ENCODE measurements around the gene SCFD2.

SCFD2 gene

DNA sequence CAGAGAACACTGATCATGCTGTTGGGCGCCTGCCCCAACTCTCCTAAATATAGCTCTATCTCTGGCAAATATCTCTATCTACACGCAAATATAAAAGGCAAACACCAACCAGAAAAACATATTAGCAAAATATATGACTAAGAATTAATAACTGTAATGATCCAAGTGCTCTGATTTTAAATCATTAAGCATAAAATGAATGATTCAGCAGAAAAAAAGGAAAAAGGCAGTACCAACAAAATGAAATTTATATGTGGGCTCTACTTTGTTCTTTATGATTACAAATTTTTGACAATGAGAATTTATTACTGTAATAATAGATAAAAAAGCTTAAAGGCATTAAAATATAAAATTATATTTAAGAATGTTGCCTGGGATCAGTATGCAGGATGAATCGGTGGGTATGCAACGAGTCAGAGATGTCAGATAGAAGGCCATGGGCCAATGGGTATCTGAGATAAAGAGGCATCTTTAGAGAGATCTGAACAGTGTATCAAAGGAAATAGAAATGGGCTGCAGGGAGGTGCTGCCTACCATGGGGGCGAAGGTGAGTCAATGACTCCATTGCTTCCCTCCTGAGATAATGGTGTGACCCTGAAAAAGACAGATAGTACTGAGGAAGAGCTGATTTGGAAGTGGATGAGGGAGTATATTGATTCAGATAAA, 234.8 kb downstream of the SCFD2 start:
- no peaks in the 10 kb centered on the region for H3K27me3 ChIP-seq (replicated peaks; ENCODE audit: control insufficient read depth, insufficient read depth, low read length)
- TF ChIP-seq, protein P1, sequence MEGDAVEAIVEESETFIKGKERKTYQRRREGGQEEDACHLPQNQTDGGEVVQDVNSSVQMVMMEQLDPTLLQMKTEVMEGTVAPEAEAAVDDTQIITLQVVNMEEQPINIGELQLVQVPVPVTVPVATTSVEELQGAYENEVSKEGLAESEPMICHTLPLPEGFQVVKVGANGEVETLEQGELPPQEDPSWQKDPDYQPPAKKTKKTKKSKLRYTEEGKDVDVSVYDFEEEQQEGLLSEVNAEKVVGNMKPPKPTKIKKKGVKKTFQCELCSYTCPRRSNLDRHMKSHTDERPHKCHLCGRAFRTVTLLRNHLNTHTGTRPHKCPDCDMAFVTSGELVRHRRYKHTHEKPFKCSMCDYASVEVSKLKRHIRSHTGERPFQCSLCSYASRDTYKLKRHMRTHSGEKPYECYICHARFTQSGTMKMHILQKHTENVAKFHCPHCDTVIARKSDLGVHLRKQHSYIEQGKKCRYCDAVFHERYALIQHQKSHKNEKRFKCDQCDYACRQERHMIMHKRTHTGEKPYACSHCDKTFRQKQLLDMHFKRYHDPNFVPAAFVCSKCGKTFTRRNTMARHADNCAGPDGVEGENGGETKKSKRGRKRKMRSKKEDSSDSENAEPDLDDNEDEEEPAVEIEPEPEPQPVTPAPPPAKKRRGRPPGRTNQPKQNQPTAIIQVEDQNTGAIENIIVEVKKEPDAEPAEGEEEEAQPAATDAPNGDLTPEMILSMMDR (IDR thresholded peaks at IDR 0.05; ENCODE audit: insufficient read depth, low read length, poor library complexity, severe bottlenecking): no peak
- H3K36me3 ChIP-seq (ENCODE audit: control insufficient read depth, insufficient read depth, low read length): no peaks in the 10 kb centered on the region
- H3K4me3 ChIP-seq (replicated peaks; ENCODE audit: low read depth, low read length): no peak overlapping the region
- no peak for DNase-seq (ENCODE audit: extremely low read depth, insufficient read length)

DNA sequence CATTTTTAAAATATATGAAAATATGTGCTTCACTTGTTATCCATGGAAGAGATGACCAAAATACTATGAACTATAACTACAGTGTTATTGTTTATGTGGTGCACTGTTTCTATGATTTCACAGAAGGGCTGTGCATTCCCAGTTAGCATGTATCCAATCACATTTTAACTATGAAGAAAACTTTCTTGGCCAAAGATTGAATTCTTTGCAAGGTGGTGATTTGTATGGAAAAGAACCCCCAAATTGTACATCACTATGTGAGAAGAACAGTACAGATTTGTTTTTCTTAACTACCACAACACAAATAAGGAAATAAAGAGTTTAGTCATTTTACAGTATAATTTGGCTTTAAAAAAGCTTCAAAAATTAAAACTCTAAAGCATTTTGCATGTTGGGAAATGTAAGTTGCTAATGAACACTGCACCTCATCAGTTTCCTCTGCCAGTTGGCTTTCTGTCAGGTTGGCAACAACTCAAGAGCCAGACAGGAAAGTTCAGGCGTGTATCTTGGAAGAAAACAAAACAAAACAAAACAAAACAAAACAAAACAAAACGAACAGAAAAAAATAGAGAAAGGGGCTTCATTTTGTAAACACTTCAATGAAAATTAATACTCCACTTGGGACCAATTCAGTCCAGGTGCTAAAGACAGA, 237.0 kb downstream of the SCFD2 start:
- no peak for DNase-seq (ENCODE audit: extremely low read depth, insufficient read length)
- no peaks in the 10 kb centered on the region for H3K27me3 ChIP-seq (replicated peaks; ENCODE audit: control insufficient read depth, insufficient read depth, low read length)
- H3K36me3 ChIP-seq (ENCODE audit: control insufficient read depth, insufficient read depth, low read length): no peaks in the 10 kb centered on the region
- H3K4me3 ChIP-seq (replicated peaks; ENCODE audit: low read depth, low read length): no peak overlapping the region
- TF ChIP-seq, protein P1 (IDR thresholded peaks at IDR 0.05; ENCODE audit: insufficient read depth, low read length, poor library complexity, severe bottlenecking): no peak

DNA sequence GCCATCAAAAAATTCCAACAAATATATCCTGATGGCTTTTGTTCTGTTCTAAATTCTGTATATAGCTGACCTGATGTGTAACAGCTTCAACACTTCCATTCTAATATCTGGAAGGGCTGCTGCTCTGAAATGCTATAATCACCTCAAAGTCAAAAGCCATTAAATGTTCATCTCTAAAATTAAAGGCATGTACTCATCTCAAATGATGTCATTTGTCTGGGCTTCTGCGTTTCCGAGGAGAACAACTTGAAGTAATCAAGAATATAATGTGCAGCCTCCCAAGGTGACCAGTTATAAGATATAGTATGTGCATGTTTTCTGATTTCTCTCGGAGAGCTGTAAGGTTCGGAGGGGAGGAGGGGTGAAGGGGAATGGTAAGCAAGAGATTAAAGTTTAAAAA, 237.6 kb downstream of the SCFD2 start:
- Histone ChIP-seq H3K36me3 (ENCODE audit: control insufficient read depth, insufficient read depth, low read length) (no peaks in the 10 kb centered on the region), H3K27me3 (replicated peaks; ENCODE audit: control insufficient read depth, insufficient read depth, low read length) (no peaks in the 10 kb centered on the region), H3K4me3 (replicated peaks; ENCODE audit: low read depth, low read length) (no peak overlapping the region)
- TF ChIP-seq, protein P1 (IDR thresholded peaks at IDR 0.05; ENCODE audit: insufficient read depth, low read length, poor library complexity, severe bottlenecking): no peak
- no peak for DNase-seq (ENCODE audit: extremely low read depth, insufficient read length)

DNA sequence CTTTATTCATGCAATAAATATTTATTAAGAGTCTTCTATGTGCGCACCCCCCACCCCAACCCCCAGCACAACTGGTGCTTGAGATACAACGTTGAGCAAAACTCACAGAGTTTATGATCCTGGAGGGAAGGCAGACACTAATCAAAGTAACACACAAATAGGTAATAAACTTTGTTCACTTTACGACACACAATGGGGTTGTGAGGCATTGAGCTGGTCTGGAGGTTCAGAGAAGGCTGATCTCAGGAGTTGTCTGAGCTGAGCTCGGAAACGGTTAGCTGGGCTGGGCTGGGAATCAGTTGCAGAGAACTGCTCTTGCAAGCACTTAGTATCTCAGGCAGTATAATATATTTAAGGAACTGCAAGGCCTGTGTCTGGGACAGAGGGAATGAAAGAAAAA, 238.5 kb downstream of the SCFD2 start:
- TF ChIP-seq, protein P1 (IDR thresholded peaks at IDR 0.05; ENCODE audit: insufficient read depth, low read length, poor library complexity, severe bottlenecking): no peak
- no peak overlapping the region for H3K4me3 ChIP-seq (replicated peaks; ENCODE audit: low read depth, low read length)
- DNase-seq (ENCODE audit: extremely low read depth, insufficient read length): no peak
- no peaks in the 10 kb centered on the region for H3K27me3 ChIP-seq (replicated peaks; ENCODE audit: control insufficient read depth, insufficient read depth, low read length)
- no peaks in the 10 kb centered on the region for H3K36me3 ChIP-seq (ENCODE audit: control insufficient read depth, insufficient read depth, low read length)

DNA sequence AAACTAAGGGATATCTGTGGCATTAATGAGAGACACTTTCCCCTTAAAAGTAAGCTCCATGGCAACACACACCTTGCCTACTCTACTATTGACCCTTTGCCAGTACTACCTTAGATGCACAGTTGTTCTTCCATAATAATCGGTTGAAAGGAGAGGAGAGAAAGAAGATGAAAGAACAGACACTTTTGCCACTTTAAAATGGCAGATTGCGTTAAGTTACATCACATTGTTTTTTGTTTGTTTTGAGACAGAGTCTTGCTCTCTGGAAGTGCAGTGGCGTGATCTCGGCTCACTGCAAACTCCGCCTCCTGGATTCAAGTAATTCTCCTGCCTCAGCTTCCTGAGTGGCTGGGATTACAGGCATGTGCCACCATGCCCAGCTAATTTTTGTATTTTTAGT, 239.8 kb downstream of the SCFD2 start:
- no peak for DNase-seq (ENCODE audit: extremely low read depth, insufficient read length)
- H3K27me3 ChIP-seq (replicated peaks; ENCODE audit: control insufficient read depth, insufficient read depth, low read length): no peaks in the 10 kb centered on the region
- TF ChIP-seq, protein P1 (IDR thresholded peaks at IDR 0.05; ENCODE audit: insufficient read depth, low read length, poor library complexity, severe bottlenecking): no peak
- no peak overlapping the region for H3K4me3 ChIP-seq (replicated peaks; ENCODE audit: low read depth, low read length)
- no peaks in the 10 kb centered on the region for H3K36me3 ChIP-seq (ENCODE audit: control insufficient read depth, insufficient read depth, low read length)
